GM12878 (cell line): ENCODE measurements around the gene CTNNA2. TPM values are rescaled to one million over a fixed set of nuclear protein-coding genes. Genes with fewer than 3 reads are reported as not detected.

Experiments
- ATAC-seq: fragments of 200-7000 bp; cut with Tn5 transposase; 3 replicates; pipeline ENCODE4 v1.9.1; 2020; ENCODE audit warnings: mild to moderate bottlenecking, moderate library complexity
- BruUV-seq: library from RNA; stranded (reverse); fragments of 400-500 nt; replicated peaks from 2 replicates; lab custom pipeline; 2021; lab: Mats Ljungman, UMichigan
- CTCF ChIA-PET: fragments of 300-600 bp; sonication (Branson Sonifier 250); formaldehyde crosslinking; extraction: SDS; loops from one replicate; lab custom pipeline; 2021; ENCODE audit warnings: inconsistent platforms; lab: Yijun Ruan, JAX
- POLR2A ChIA-PET: fragments of 350-600 bp; formaldehyde crosslinking; extraction: SDS; loops from one replicate; lab custom pipeline; 2021; ENCODE audit warnings: inconsistent platforms; lab: Charles Lee
- RAD21 ChIA-PET: fragments of 300-600 bp; sonication (Branson Sonifier 250); formaldehyde crosslinking; loops from one replicate; lab custom pipeline; 2023; ENCODE audit warnings: antibody characterized with exemption; ENCODE audit not compliant: unreplicated experiment; lab: Charles Lee
- SMC1A ChIA-PET: fragments of 300-600 bp; sonication (Branson Sonifier 250); formaldehyde crosslinking; loops from one replicate; lab custom pipeline; 2023; ENCODE audit not compliant: unreplicated experiment, uncharacterized antibody; lab: Charles Lee
- DNase-seq: peaks from one replicate; pipeline ENCODE4 v3.0.0-alpha.2; 2011; ENCODE audit warnings: low read depth, low spot score
- FAIRE-seq: peaks from 3 replicates; lab custom pipeline; 2011; peaks lifted over from hg19 to GRCh38; lab: Jason Lieb, UNC
- H2AFZ ChIP-seq: 2 replicates; pipeline ENCODE4 v1.6.0; 2011; ENCODE audit warnings: low read depth, low read length, control low read depth; ENCODE audit not compliant: control insufficient read depth
- H3K27ac ChIP-seq: 2 replicates; pipeline ENCODE4 v1.5.1; 2011; ENCODE audit warnings: control low read depth; ENCODE audit not compliant: control insufficient read depth, insufficient read depth
- H3K27me3 ChIP-seq, 2 experiments: replicated peaks in 1 of 2; 2 replicates each; pipeline versions ENCODE4 v1.6.0 to v1.6.1; 2011; ENCODE audit warnings: low read length in 1 of 2; ENCODE audit not compliant: control insufficient read depth in 2 of 2, insufficient read depth in 2 of 2
- H3K36me3 ChIP-seq, 2 experiments: 2 replicates each; pipeline ENCODE4 v1.5.1; 2011; ENCODE audit warnings: low read length in 1 of 2; ENCODE audit not compliant: control insufficient read depth in 2 of 2, insufficient read depth in 2 of 2
- H3K4me1 ChIP-seq: 2 replicates; pipeline ENCODE4 v1.6.1; 2011; ENCODE audit warnings: mild to moderate bottlenecking, low read length, moderate library complexity, mixed read lengths; ENCODE audit not compliant: control insufficient read depth, insufficient read depth
- H3K4me2 ChIP-seq: 2 replicates; pipeline ENCODE4 v1.6.0; 2011; ENCODE audit warnings: control low read depth; ENCODE audit not compliant: control insufficient read depth, insufficient read depth
- H3K4me3 ChIP-seq: fragments of 200-600 bp; sonication (generic); 2 replicates; pipeline ENCODE4 v1.5.1; 2016
- H3K79me2 ChIP-seq: 2 replicates; pipeline ENCODE4 v1.6.0; 2011; ENCODE audit warnings: low read length; ENCODE audit not compliant: control insufficient read depth, insufficient read depth
- H3K9ac ChIP-seq: 2 replicates; pipeline ENCODE4 v1.8.0; 2011; ENCODE audit warnings: low read length, control low read depth, mixed read lengths; ENCODE audit not compliant: control insufficient read depth, insufficient read depth
- H3K9me3 ChIP-seq: replicated peaks from 3 replicates; pipeline ENCODE4 v1.5.1; 2011; ENCODE audit warnings: mild to moderate bottlenecking, low read length; ENCODE audit not compliant: control insufficient read depth, insufficient read depth
- H4K20me1 ChIP-seq: 2 replicates; pipeline ENCODE4 v1.6.0; 2011; ENCODE audit not compliant: control insufficient read depth, insufficient read depth
- BRCA1 ChIP-seq: IDR thresholded peaks from 2 replicates; pipeline ENCODE4 v1.6.1; 2011; ENCODE audit warnings: low read depth, low read length, improper control_type of control experiment
- CBFB ChIP-seq: IDR thresholded peaks from 2 replicates; pipeline ENCODE4 v1.6.1; 2016; ENCODE audit warnings: antibody characterized with exemption, low read depth
- EED ChIP-seq: sonication (generic); IDR thresholded peaks from 2 replicates; pipeline ENCODE4 v1.6.1; 2016; ENCODE audit warnings: antibody characterized with exemption, low read depth
- ESRRA ChIP-seq: IDR thresholded peaks from 2 replicates; pipeline ENCODE4 v1.6.1; 2012; ENCODE audit warnings: mild to moderate bottlenecking, low read length, improper control_type of control experiment
- ETV6 ChIP-seq, 2 experiments: fragments of 450-650 bp in 1 of 2; IDR thresholded peaks in 1 of 2; conservative IDR thresholded peaks in 1 of 2; 2 replicates each; pipeline ENCODE4 v1.6.1; 2014; ENCODE audit warnings: antibody characterized with exemption in 1 of 2, borderline replicate concordance in 1 of 2, low read depth in 1 of 2, mild to moderate bottlenecking in 1 of 2, moderate library complexity in 1 of 2
- HDAC6 ChIP-seq: fragments of 200-600 bp; sonication (generic); IDR thresholded peaks from one replicate; pipeline ENCODE4 v1.8.0; 2017; ENCODE audit warnings: antibody characterized with exemption; ENCODE audit not compliant: unreplicated experiment
- IKZF1 ChIP-seq: fragments of 450-650 bp; conservative IDR thresholded peaks from 2 replicates; pipeline ENCODE4 v1.6.1; 2017; ENCODE audit warnings: antibody characterized with exemption, mild to moderate bottlenecking
- MEF2A ChIP-seq: IDR thresholded peaks from 2 replicates; pipeline ENCODE4 v1.6.1; 2011; ENCODE audit warnings: low read depth, mild to moderate bottlenecking, low read length, moderate library complexity; ENCODE audit not compliant: insufficient read depth
- MTA2 ChIP-seq: fragments of 450-650 bp; IDR thresholded peaks from 2 replicates; pipeline ENCODE4 v1.6.1; 2016; ENCODE audit warnings: low read depth, mild to moderate bottlenecking, moderate library complexity
- POLR2AphosphoS2 ChIP-seq: IDR thresholded peaks from 2 replicates; pipeline ENCODE4 v1.6.1; 2011; ENCODE audit warnings: low read depth, mild to moderate bottlenecking, low read length, improper control_type of control experiment, moderate library complexity
- RFX5 ChIP-seq: IDR thresholded peaks from 2 replicates; pipeline ENCODE4 v1.6.1; 2011; ENCODE audit warnings: low read depth, low read length, improper control_type of control experiment
- TCF3 ChIP-seq: IDR thresholded peaks from 2 replicates; pipeline ENCODE4 v1.6.1; 2012; ENCODE audit warnings: low read depth, mild to moderate bottlenecking, low read length, borderline replicate concordance; ENCODE audit not compliant: insufficient read depth
- ZNF274 ChIP-seq: IDR thresholded peaks from one replicate; pipeline ENCODE4 v1.8.0; 2011; ENCODE audit not compliant: insufficient read length, insufficient read depth
- WGBS: methylation state at CpG from one replicate; pipeline ENCODE4 v1.1.6; 2016; ENCODE audit warnings: low lambda C conversion rate; ENCODE audit not compliant: insufficient replicate concordance, insufficient coverage; ENCODE audit errors: missing lambda C conversion rate; 5-methylcytosine and 5-hydroxymethylcytosine counted together
- in situ Hi-C: fragments of 300-500 bp; cut with MboI; formaldehyde crosslinking; loops from 9 replicates; pipeline ENCODE4 v1.14.3; 2018; ENCODE audit warnings: mixed read lengths
- intact Hi-C: fragments of 100-400 bp; cut with micrococcal nuclease; formaldehyde crosslinking; loops from one replicate; pipeline ENCODE4 v1.14.2; 2022; ENCODE audit not compliant: unreplicated experiment
- polyA plus RNA-seq, 11 experiments: library from polyadenylated mRNA; depleted of rRNA in 4 of 11; unstranded in 6 of 11; stranded (reverse) in 5 of 11; fragments of >200 nt; fragmentation: Nextera tagmentation in 4 of 11; fragmentation: Illumina TruSeq in 1 of 11; extraction: Ambion mirVana in 4 of 11; extraction: Trizol in 1 of 11; gene quantifications; 1 replicate in 1 of 11; 2 replicates in 10 of 11; pipeline versions ENCODE4 v1.2.1 to v1.2.3, GENCODE V29; 2011 to 2016; ENCODE audit warnings: inconsistent platforms in 2 of 11, missing spikeins in 2 of 11, low read depth in 1 of 11
- total RNA-seq, 4 experiments: library from RNA; depleted of rRNA in 3 of 4; stranded (reverse); fragments of >200 nt in 3 of 4; fragmentation: Illumina TruSeq in 1 of 4; extraction: Trizol in 1 of 4; gene quantifications; 2 replicates each; pipeline versions ENCODE4 v1.2.1 to v1.2.3, GENCODE V29; 2013 to 2021
- TF ChIP-seq, protein P1 (sequence below): IDR thresholded peaks from 2 replicates; pipeline ENCODE4 v1.6.1; 2011; ENCODE audit warnings: low read depth, low read length, improper control_type of control experiment, borderline replicate concordance
- TF ChIP-seq, protein P2 (sequence below): fragments of 450-650 bp; formaldehyde crosslinking; IDR thresholded peaks from 2 replicates; pipeline ENCODE4 v1.5.0; 2022; ENCODE audit warnings: mild to moderate bottlenecking, missing genetic modification characterization

Gene CTNNA2
- total and polyA plus RNA-seq, 10 of the 15 experiments (the other 5 are each of a cell fraction or from before 2014, with no cell fraction given) = 2.4 to 36.2 (median 6.6) TPM

DNA sequence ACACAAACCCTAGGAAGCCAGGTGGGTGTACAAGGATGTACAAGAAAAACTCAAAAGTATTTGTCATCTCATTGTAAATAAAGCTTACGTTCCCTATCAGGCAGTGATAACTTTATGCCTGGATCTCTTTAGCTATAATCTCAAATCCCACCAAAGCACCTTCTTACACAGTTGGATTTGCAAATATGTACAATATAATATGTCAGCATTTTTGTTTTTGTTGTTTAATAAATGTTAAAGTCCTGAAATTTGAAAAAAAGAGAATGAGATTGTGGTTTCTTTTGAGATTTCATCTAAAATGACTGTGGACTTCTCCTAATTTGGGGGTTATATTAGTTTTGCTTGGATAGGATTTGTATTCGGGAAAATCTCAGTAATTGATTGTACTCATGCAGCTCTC lies 709.8 kb downstream of the CTNNA2 start:
- FAIRE-seq = no peak

DNA sequence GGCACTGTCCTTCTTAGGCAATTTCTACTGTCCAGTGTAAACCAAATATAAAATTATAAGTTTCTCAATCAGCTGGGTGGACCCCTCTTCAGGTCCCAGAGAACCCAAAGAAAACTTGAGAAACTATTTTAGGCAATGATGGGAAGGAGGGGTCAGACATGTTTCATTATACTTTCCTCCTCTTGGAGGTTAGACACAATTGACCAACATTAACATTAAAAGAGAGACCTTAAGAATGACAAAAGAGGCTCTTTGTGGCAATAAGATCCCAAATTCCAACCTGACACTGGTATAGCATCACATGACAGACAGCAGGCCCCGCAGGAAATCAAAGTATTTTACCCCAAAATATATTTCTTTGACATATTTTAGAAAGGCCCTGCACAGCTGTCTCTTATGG lies 718.6 kb downstream of the CTNNA2 start:
- Histone ChIP-seq H3K4me3 (no peak overlapping the region), H3K36me3 (no peaks in the 10 kb centered on the region), H3K27me3 (no peaks in the 10 kb centered on the region), H2AFZ (no peak overlapping the region), H3K27ac (no peak overlapping the region), H3K9me3 (no peaks in the 10 kb centered on the region), H3K9ac (no peak overlapping the region), H3K79me2 (no peaks in the 10 kb centered on the region), H3K4me1 (no peaks in the 10 kb centered on the region), H3K4me2 (no peak overlapping the region), H4K20me1 (no peaks in the 10 kb centered on the region)
- FAIRE-seq = no peak
- ChIA-PET SMC1A (no interaction called here), RAD21 (no interaction called here), CTCF (no interaction called here), POLR2A (no interaction called here)
- BruUV-seq = no TSS peak
- no peak for DNase-seq
- no peak for ATAC-seq
- in situ Hi-C loops (no loop called here), intact Hi-C loops (loop anchor here (10.0 kb wide), 1 partner anchor 157 kb away; no protein-coding TSS in a partner anchor)
- 0% methylated on average over 1 of the region's 1 CpG for WGBS
- TF ChIP-seq ESRRA = no peak
- TF ChIP-seq MEF2A = no peak
- no peak for TF ChIP-seq HDAC6
- TF ChIP-seq TCF3 = no peak
- TF ChIP-seq IKZF1 = no peak
- no peak for TF ChIP-seq RFX5
- no peak for TF ChIP-seq ETV6 (conservative IDR thresholded peaks at IDR 0.05 in 1 of 2, IDR thresholded peaks at IDR 0.05 in 1 of 2; ENCODE audit: borderline replicate concordance in 1 of 2, low read depth in 1 of 2)
- no peak for TF ChIP-seq POLR2AphosphoS2
- TF ChIP-seq MTA2 = no peak
- no peak for TF ChIP-seq BRCA1
- TF ChIP-seq, protein P1, sequence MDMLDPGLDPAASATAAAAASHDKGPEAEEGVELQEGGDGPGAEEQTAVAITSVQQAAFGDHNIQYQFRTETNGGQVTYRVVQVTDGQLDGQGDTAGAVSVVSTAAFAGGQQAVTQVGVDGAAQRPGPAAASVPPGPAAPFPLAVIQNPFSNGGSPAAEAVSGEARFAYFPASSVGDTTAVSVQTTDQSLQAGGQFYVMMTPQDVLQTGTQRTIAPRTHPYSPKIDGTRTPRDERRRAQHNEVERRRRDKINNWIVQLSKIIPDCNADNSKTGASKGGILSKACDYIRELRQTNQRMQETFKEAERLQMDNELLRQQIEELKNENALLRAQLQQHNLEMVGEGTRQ = no peak
- no peak for TF ChIP-seq CBFB
- TF ChIP-seq ZNF274 = no peak
- TF ChIP-seq, protein P2, sequence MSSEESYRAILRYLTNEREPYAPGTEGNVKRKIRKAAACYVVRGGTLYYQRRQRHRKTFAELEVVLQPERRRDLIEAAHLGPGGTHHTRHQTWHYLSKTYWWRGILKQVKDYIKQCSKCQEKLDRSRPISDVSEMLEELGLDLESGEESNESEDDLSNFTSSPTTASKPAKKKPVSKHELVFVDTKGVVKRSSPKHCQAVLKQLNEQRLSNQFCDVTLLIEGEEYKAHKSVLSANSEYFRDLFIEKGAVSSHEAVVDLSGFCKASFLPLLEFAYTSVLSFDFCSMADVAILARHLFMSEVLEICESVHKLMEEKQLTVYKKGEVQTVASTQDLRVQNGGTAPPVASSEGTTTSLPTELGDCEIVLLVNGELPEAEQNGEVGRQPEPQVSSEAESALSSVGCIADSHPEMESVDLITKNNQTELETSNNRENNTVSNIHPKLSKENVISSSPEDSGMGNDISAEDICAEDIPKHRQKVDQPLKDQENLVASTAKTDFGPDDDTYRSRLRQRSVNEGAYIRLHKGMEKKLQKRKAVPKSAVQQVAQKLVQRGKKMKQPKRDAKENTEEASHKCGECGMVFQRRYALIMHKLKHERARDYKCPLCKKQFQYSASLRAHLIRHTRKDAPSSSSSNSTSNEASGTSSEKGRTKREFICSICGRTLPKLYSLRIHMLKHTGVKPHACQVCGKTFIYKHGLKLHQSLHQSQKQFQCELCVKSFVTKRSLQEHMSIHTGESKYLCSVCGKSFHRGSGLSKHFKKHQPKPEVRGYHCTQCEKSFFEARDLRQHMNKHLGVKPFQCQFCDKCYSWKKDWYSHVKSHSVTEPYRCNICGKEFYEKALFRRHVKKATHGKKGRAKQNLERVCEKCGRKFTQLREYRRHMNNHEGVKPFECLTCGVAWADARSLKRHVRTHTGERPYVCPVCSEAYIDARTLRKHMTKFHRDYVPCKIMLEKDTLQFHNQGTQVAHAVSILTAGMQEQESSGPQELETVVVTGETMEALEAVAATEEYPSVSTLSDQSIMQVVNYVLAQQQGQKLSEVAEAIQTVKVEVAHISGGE (CRISPR knock-in tag) = no peak

More for the DNA sequence above, 709.8 kb downstream of the CTNNA2 start:
- SMC1A ChIA-PET = no interaction called here
- no peak overlapping the region for H2AFZ ChIP-seq
- BruUV-seq = no TSS peak
- intact Hi-C loops (no loop called here), in situ Hi-C loops (no loop called here)
- H4K20me1 ChIP-seq = no peaks in the 10 kb centered on the region
- no peaks in the 10 kb centered on the region for H3K4me1 ChIP-seq
- H3K4me2 ChIP-seq = no peak overlapping the region
- H3K27me3 ChIP-seq = no peaks in the 10 kb centered on the region
- 27% methylated on average over 2 of the region's 2 CpGs for WGBS
- no peaks in the 10 kb centered on the region for H3K36me3 ChIP-seq
- no peak overlapping the region for H3K27ac ChIP-seq
- RAD21 ChIA-PET = no interaction called here
- DNase-seq (no peak), ATAC-seq (no peak)
- TF ChIP-seq EED = no peak
- H3K9me3 ChIP-seq = no peaks in the 10 kb centered on the region; the same call in 2 of the 3 replicates
- H3K79me2 ChIP-seq = no peaks in the 10 kb centered on the region
- POLR2A ChIA-PET = no interaction called here
- no peak overlapping the region for H3K9ac ChIP-seq
- H3K4me3 ChIP-seq = no peak overlapping the region
- CTCF ChIA-PET = interaction anchor here (0.6 kb wide), 2 partner anchors 10 to 16 kb away, joined by 3 read pairs; no protein-coding TSS in a partner anchor
